ENCODE results near the gene POLR1B. TPM values are rescaled to one million over a fixed set of nuclear protein-coding genes. Genes with fewer than 3 reads are reported as not detected.

POLR1B gene
- total RNA-seq, 1 experiment from 2014 or later: 83.6 TPM

DNA sequence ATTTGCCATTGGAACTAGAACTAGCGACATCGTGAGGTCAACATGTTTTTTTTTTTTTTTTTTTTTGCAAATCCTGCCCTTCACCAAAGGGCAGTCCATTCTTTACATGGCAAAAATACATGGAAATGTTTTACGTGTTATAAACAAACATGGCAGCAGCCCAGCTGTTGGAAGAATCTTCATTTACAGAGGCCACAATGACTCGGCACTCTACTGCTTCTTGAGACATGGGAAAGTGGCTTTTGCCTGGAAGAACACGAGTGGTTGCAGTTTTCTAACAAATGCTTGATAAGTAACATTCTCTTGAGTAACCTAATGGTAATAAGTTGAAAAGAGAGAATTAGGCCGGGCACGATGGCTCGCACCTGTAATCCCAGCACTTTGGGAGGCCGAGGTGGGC, 22.8 kb upstream of the POLR1B start:
- Histone ChIP-seq H3K23ac (ENCODE audit: insufficient read length, low read depth, low read length) (no peak overlapping the region), H3K27me3 (ENCODE audit: insufficient read depth, low read length) (no peaks in the 10 kb centered on the region), H2BK15ac (ENCODE audit: low read depth, low read length) (no peak overlapping the region), H3K4me2 (ENCODE audit: insufficient read depth, insufficient read length, low read length) (no peak overlapping the region), H3K79me2 (ENCODE audit: insufficient read depth, low read length) (no peaks in the 10 kb centered on the region), H3T11ph (ENCODE audit: low read length) (no peak overlapping the region), H2AK5ac (ENCODE audit: insufficient read length, low read length) (no peak overlapping the region), H4K5ac (ENCODE audit: insufficient read length, low read depth, low read length) (no peak overlapping the region), H4K91ac (ENCODE audit: insufficient read length, low read depth, low read length) (no peak overlapping the region), H2BK12ac (ENCODE audit: insufficient read length, low read depth, low read length) (no peak overlapping the region), H3K18ac (ENCODE audit: insufficient read length, low read depth, low read length) (no peak overlapping the region), H3K9me3 (ENCODE audit: control insufficient read depth, low read depth, low read length) (no peaks in the 10 kb centered on the region), H3K27ac (ENCODE audit: insufficient read length, low read depth, low read length) (no peak overlapping the region), H3K4ac (ENCODE audit: low read depth, low read length) (no peak overlapping the region), H3K4me1 (ENCODE audit: insufficient read depth, low read length) (no peaks in the 10 kb centered on the region), H4K8ac (replicated peaks; ENCODE audit: insufficient read length, low read depth, low read length) (no peak overlapping the region), H2BK5ac (ENCODE audit: insufficient read length, low read length) (no peak overlapping the region), H3K14ac (ENCODE audit: insufficient read depth, low read length) (no peak overlapping the region), H4K20me1 (ENCODE audit: control insufficient read depth, insufficient read depth, insufficient read length) (no peaks in the 10 kb centered on the region), H3K23me2 (ENCODE audit: insufficient read length, low read depth, low read length, poor library complexity, severe bottlenecking) (no peaks in the 10 kb centered on the region), H3K79me1 (ENCODE audit: insufficient read depth, low read depth, low read length, poor library complexity, severe bottlenecking) (no peaks in the 10 kb centered on the region), H3K56ac (ENCODE audit: insufficient read length, low read depth, low read length) (no peak overlapping the region), H2BK120ac (ENCODE audit: low read depth, low read length, poor library complexity, severe bottlenecking) (no peak overlapping the region), H3K9ac (ENCODE audit: extremely low read depth, insufficient read length, low read length) (no peak overlapping the region), H2BK20ac (ENCODE audit: low read depth, low read length, poor library complexity, severe bottlenecking) (peak overlapping the region; percentile 33), H2AFZ (ENCODE audit: low read length) (no peak overlapping the region)
- peaks cover 53 to 81% (median 63%) of the 10 kb centered on the region in 3 experiments for H3K36me3 Mint-ChIP-seq (ENCODE audit: insufficient read depth in 1 of 3, low read depth in 3 of 3)
- DNase-seq: no peak
- TF ChIP-seq, protein P1, sequence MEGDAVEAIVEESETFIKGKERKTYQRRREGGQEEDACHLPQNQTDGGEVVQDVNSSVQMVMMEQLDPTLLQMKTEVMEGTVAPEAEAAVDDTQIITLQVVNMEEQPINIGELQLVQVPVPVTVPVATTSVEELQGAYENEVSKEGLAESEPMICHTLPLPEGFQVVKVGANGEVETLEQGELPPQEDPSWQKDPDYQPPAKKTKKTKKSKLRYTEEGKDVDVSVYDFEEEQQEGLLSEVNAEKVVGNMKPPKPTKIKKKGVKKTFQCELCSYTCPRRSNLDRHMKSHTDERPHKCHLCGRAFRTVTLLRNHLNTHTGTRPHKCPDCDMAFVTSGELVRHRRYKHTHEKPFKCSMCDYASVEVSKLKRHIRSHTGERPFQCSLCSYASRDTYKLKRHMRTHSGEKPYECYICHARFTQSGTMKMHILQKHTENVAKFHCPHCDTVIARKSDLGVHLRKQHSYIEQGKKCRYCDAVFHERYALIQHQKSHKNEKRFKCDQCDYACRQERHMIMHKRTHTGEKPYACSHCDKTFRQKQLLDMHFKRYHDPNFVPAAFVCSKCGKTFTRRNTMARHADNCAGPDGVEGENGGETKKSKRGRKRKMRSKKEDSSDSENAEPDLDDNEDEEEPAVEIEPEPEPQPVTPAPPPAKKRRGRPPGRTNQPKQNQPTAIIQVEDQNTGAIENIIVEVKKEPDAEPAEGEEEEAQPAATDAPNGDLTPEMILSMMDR (conservative IDR thresholded peaks at IDR 0.05): no peak
- H3K27ac Mint-ChIP-seq: no peak overlapping the region
- no peaks in the 10 kb centered on the region for H3K4me1 Mint-ChIP-seq
- WGBS (ENCODE audit: extremely low coverage, insufficient read length, low lambda C conversion rate): no CpG with 5 or more reads among the region's 9 CpGs
- H3K27me3 Mint-ChIP-seq (ENCODE audit: low read depth): no peaks in the 10 kb centered on the region
- peaks cover 2 to 6% of the 10 kb centered on the region in 2 experiments; a peak in 2 of 5 replicates for H3K9me3 Mint-ChIP-seq
- no peak overlapping the region for H3K4me3 Mint-ChIP-seq

Measured in H9 (cell line).